Measurements from ENCODE around the gene SH3RF1.

DNA sequence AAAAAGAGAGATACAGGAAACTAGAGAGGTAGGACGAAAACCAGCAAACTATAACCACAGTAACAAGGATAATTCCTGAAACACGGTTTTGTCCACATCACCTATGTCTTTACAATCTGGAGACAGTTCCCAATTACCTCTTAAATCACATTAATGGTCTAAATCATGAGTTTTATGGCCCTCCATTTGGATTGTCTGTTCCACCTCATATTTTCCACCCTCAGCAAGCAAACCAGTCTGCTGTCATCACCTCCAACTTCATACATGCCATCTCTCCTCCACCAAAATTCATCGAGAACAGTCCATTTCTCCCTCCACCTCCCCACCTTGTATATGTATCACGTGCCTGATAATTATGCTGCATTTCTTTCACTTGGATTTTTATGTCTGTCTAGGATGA, 107.3 kb downstream of the SH3RF1 start:
- TF ChIP-seq, protein P1, sequence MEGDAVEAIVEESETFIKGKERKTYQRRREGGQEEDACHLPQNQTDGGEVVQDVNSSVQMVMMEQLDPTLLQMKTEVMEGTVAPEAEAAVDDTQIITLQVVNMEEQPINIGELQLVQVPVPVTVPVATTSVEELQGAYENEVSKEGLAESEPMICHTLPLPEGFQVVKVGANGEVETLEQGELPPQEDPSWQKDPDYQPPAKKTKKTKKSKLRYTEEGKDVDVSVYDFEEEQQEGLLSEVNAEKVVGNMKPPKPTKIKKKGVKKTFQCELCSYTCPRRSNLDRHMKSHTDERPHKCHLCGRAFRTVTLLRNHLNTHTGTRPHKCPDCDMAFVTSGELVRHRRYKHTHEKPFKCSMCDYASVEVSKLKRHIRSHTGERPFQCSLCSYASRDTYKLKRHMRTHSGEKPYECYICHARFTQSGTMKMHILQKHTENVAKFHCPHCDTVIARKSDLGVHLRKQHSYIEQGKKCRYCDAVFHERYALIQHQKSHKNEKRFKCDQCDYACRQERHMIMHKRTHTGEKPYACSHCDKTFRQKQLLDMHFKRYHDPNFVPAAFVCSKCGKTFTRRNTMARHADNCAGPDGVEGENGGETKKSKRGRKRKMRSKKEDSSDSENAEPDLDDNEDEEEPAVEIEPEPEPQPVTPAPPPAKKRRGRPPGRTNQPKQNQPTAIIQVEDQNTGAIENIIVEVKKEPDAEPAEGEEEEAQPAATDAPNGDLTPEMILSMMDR (IDR thresholded peaks at IDR 0.05), result no peak
- no peak for TF ChIP-seq EZH2 (IDR thresholded peaks at IDR 0.05)

Data from neural progenitor cell (in vitro differentiated cells).